CD4-positive, alpha-beta T cell treated with Interleukin-12 subunit alpha and Interleukin-12 subunit beta, for 1 hour (primary cell): ENCODE data around the gene HOXA9.

Experiments
- DNase-seq: peaks from one replicate; pipeline ENCODE4 v3.0.0-alpha.2; 2020

Gene HOXA9

GRCh38 chr7:27165089-27165995, at the start of gene HOXA9:
TSS of gene HOXA9 (minus strand) at chr7:27165537. CDS start at chr7:27165457, 80 bp downstream.
- DNase-seq, result peak; percentile 35

GRCh38 chr7:27214239-27214950, 49.1 kb upstream of the HOXA9 start:
- no peak for DNase-seq

GRCh38 chr7:27213433-27214238, 48.3 kb upstream of the HOXA9 start:
- no peak for DNase-seq

GRCh38 chr7:27212497-27213432, 47.4 kb upstream of the HOXA9 start:
- DNase-seq, result no peak

- no peak for DNase-seq
Measured at GRCh38 chr7:27211764-27212204, 46.4 kb upstream of the HOXA9 start.

GRCh38 chr7:27211084-27211446, 45.7 kb upstream of the HOXA9 start:
- no peak for DNase-seq

- peak; percentile 37 for DNase-seq
Measured at GRCh38 chr7:27210441-27211083, 45.2 kb upstream of the HOXA9 start.

- DNase-seq, result no peak
Measured at GRCh38 chr7:27209933-27210440, 44.6 kb upstream of the HOXA9 start.

GRCh38 chr7:27208998-27209397, 43.7 kb upstream of the HOXA9 start:
- no peak for DNase-seq

GRCh38 chr7:27207348-27207985, 42.1 kb upstream of the HOXA9 start:
- no peak for DNase-seq

GRCh38 chr7:27205325-27206280, 40.3 kb upstream of the HOXA9 start:
- no peak for DNase-seq

GRCh38 chr7:27204851-27205322, 39.5 kb upstream of the HOXA9 start:
- no peak for DNase-seq

- DNase-seq, result no peak
Measured at GRCh38 chr7:27203964-27204594, 38.7 kb upstream of the HOXA9 start.

GRCh38 chr7:27203365-27203953, 38.1 kb upstream of the HOXA9 start:
- no peak for DNase-seq

- DNase-seq, result no peak
Measured at GRCh38 chr7:27202862-27203134, 37.5 kb upstream of the HOXA9 start.

- no peak for DNase-seq
Measured at GRCh38 chr7:27202018-27202861, 36.9 kb upstream of the HOXA9 start.

- no peak for DNase-seq
Measured at GRCh38 chr7:27201580-27202017, 36.3 kb upstream of the HOXA9 start.
